ENCODE data around the gene ABCA1.
A peak's percentile ranks its signal among the peaks of the same experiment; 100 is the strongest.

The ABCA1 gene

DNA sequence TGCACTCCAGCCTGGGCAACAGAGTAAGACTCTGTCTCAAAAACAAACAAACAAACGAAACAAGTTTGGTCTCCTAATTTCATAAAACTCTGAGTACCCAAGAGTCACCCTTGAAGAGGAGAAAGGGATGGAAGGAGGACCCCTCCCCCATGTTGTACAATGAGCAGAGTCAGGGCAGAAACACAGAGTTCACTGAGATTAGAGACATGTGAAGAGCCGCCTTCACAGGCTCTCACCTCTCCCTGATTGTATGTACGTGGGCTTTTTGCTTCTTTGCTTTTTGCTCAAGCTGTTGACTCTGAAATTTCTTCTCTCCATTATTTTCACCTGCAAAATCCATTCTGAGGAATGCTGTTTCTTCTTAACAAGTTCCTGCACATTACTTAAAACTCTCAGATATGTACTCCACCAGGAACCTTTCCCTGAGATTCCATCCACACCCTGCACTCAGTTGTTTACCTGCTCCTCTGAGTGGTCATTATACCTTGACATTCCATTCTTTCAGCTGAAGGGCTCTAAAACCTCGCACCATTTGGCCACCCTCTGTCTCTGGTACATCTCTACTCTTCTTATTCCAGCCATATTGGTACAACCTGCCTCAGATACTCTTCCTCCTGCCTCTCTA is 44.4 kb upstream of the ABCA1 start:
- TF ChIP-seq HDGF (IDR thresholded peaks at IDR 0.05; ENCODE audit: borderline replicate concordance) (no peak), LEF1 (IDR thresholded peaks at IDR 0.05; ENCODE audit: borderline replicate concordance) (no peak), FOXA1 (IDR thresholded peaks at IDR 0.05) (no peak), SP1 (IDR thresholded peaks at IDR 0.05) (no peak)
- TF ChIP-seq, protein P1, sequence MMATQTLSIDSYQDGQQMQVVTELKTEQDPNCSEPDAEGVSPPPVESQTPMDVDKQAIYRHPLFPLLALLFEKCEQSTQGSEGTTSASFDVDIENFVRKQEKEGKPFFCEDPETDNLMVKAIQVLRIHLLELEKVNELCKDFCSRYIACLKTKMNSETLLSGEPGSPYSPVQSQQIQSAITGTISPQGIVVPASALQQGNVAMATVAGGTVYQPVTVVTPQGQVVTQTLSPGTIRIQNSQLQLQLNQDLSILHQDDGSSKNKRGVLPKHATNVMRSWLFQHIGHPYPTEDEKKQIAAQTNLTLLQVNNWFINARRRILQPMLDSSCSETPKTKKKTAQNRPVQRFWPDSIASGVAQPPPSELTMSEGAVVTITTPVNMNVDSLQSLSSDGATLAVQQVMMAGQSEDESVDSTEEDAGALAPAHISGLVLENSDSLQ (IDR thresholded peaks at IDR 0.05) = no peak
- ChIA-PET POLR2A (no interaction called here), CTCF (interaction anchor here (0.6 to 0.7 kb wide), 2 partner anchors 119 to 191 kb away, joined by 3 read pairs; no protein-coding TSS in a partner anchor)
- no peak for DNase-seq (ENCODE audit: extremely low spot score)

DNA sequence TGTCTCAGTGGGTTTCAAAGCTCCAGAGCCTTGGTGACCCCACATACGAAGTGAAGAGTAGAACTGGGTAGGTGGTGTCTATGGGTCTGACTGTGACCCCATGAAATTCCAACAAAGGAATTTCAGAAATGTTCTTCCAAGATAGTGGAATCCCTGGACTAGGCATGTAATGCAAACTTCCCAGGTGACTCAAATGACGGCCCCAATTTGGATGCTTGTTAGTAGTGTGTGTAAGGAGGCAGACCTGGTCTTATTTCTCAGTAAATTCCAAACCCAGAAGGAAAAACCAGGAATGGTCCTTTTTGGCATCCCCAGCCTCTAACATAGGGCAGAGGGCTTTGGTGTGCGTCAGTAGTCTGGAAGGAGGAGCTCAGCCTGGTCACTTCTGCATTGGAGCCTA is 43.6 kb upstream of the ABCA1 start:
- TF ChIP-seq LEF1 (IDR thresholded peaks at IDR 0.05; ENCODE audit: borderline replicate concordance) (no peak), TARDBP (IDR thresholded peaks at IDR 0.05) (no peak), HDGF (IDR thresholded peaks at IDR 0.05; ENCODE audit: borderline replicate concordance) (no peak), L3MBTL2 (conservative IDR thresholded peaks at IDR 0.05) (no peak), CTBP1 (IDR thresholded peaks at IDR 0.05; ENCODE audit: borderline replicate concordance) (no peak), NFRKB (IDR thresholded peaks at IDR 0.05) (no peak), ELF4 (IDR thresholded peaks at IDR 0.05) (no peak), FOXK2 (IDR thresholded peaks at IDR 0.05) (no peak), BHLHE40 (IDR thresholded peaks at IDR 0.05; ENCODE audit: borderline replicate concordance) (no peak), FOXA1 (IDR thresholded peaks at IDR 0.05) (no peak), FOXM1 (IDR thresholded peaks at IDR 0.05; ENCODE audit: borderline replicate concordance) (no peak), SP1 (IDR thresholded peaks at IDR 0.05) (no peak), SUZ12 (IDR thresholded peaks at IDR 0.05) (no peak), ARNT (IDR thresholded peaks at IDR 0.05) (no peak), ZNF384 (IDR thresholded peaks at IDR 0.05) (no peak)
- TF ChIP-seq, protein P1 (IDR thresholded peaks at IDR 0.05) = no peak
- DNase-seq (ENCODE audit: extremely low spot score) = no peak
- ChIA-PET POLR2A (no interaction called here), CTCF (no interaction called here)

- POLR2A ChIA-PET = no interaction called here
- CTCF ChIA-PET = no interaction called here
- DNase-seq (ENCODE audit: extremely low spot score) = no peak
- TF ChIP-seq NFRKB (IDR thresholded peaks at IDR 0.05) = no peak
- no peak for TF ChIP-seq FOXM1 (IDR thresholded peaks at IDR 0.05; ENCODE audit: borderline replicate concordance)
- no peak for TF ChIP-seq HDGF (IDR thresholded peaks at IDR 0.05; ENCODE audit: borderline replicate concordance)
- no peak for TF ChIP-seq ELF4 (IDR thresholded peaks at IDR 0.05)
- TF ChIP-seq LEF1 (IDR thresholded peaks at IDR 0.05; ENCODE audit: borderline replicate concordance) = no peak
Observed at GRCh38 chr9:104970271-104970987, 42.5 kb upstream of the ABCA1 start.

GRCh38 chr9:104969116-104969515 is 41.2 kb upstream of the ABCA1 start:
- ChIA-PET POLR2A (interaction anchor here (1.1 to 1.6 kb wide), 2 partner anchors 12 to 22 kb away, joined by 3 to 9 read pairs; no protein-coding TSS in a partner anchor), CTCF (no interaction called here)
- TF ChIP-seq FOXM1 (IDR thresholded peaks at IDR 0.05; ENCODE audit: borderline replicate concordance) = no peak
- no peak for TF ChIP-seq SP1 (IDR thresholded peaks at IDR 0.05)
- no peak for TF ChIP-seq L3MBTL2 (conservative IDR thresholded peaks at IDR 0.05)
- no peak for TF ChIP-seq ZNF384 (IDR thresholded peaks at IDR 0.05)
- no peak for TF ChIP-seq BHLHE40 (IDR thresholded peaks at IDR 0.05; ENCODE audit: borderline replicate concordance)
- TF ChIP-seq FOXK2 (IDR thresholded peaks at IDR 0.05) = no peak
- no peak for TF ChIP-seq ELF4 (IDR thresholded peaks at IDR 0.05)
- TF ChIP-seq CTBP1 (IDR thresholded peaks at IDR 0.05; ENCODE audit: borderline replicate concordance) = no peak
- TF ChIP-seq FOXA1 (IDR thresholded peaks at IDR 0.05) = no peak
- no peak for TF ChIP-seq TARDBP (IDR thresholded peaks at IDR 0.05)
- TF ChIP-seq SUZ12 (IDR thresholded peaks at IDR 0.05) = no peak
- TF ChIP-seq HDGF (IDR thresholded peaks at IDR 0.05; ENCODE audit: borderline replicate concordance) = no peak
- no peak for TF ChIP-seq NFRKB (IDR thresholded peaks at IDR 0.05)
- TF ChIP-seq LEF1 (IDR thresholded peaks at IDR 0.05; ENCODE audit: borderline replicate concordance) = no peak
- TF ChIP-seq, protein P1 (IDR thresholded peaks at IDR 0.05) = no peak
- no peak for TF ChIP-seq ARNT (IDR thresholded peaks at IDR 0.05)
- DNase-seq (ENCODE audit: extremely low spot score) = no peak

DNA sequence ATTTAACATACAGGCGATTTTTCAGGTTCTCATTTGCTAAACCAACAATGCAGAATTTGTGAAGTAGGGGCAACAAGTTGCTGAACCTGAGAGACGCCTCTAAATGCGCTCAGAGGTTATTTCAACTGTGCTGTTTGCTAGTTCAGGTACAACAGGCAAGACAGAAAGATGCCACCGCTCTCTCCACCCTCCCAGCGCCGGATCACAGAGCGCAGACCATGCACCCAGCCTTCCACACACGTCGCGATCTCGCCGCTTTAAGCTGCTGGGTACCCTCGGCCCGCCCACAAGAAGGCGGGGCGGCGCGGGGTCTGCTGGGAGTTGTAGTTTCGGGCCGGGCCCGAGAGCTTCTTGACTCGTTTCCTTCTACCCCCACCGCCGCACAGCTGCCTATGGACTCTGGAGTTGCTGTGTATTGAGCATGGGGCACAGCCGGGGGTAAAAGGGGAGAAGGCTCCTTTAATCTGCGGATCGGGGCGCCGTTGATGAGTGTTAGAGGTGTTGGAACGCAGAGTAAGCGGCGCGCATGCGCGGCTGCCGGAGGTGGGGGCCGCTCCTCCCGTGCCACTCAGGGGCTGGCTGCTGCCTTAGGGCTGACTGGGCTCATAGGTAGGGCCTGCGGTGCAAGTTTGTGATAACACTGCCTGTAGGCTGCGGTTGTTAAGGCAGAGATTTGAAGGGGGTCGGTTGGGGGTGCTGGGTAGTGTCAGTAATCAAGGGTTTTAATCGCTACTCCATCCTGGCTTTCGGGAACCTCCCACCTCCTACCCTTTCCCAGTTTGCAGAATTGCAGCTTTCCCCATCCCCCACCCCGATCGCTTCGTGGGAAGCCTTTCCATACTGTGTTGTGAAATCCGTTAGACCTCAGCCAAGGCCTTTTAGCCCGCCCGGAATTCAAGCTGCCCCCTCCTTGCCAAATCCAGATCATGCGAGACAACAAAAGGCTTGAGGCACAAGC is 40.3 kb upstream of the ABCA1 start:
- ChIA-PET POLR2A (interaction anchor here (0.6 to 1.6 kb wide), 6 partner anchors 13 to 222 kb away, joined by 3 to 9 read pairs (median 4); partner anchors contain the start of gene ABCA1), CTCF (no interaction called here)
- peak; percentile 89 for DNase-seq (ENCODE audit: extremely low spot score)
- TF ChIP-seq HDGF (IDR thresholded peaks at IDR 0.05; ENCODE audit: borderline replicate concordance) (no peak), NFRKB (IDR thresholded peaks at IDR 0.05) (no peak), SP1 (IDR thresholded peaks at IDR 0.05) (peak; percentile 74), TARDBP (IDR thresholded peaks at IDR 0.05) (no peak), FOXK2 (IDR thresholded peaks at IDR 0.05) (no peak), SUZ12 (IDR thresholded peaks at IDR 0.05) (no peak; the same call in 1 of the 2 replicates), CTBP1 (IDR thresholded peaks at IDR 0.05; ENCODE audit: borderline replicate concordance) (no peak), L3MBTL2 (conservative IDR thresholded peaks at IDR 0.05) (peak; percentile 47), FOXM1 (IDR thresholded peaks at IDR 0.05; ENCODE audit: borderline replicate concordance) (peak; percentile 56; the same call in 1 of the 2 replicates)
- TF ChIP-seq, protein P1 (IDR thresholded peaks at IDR 0.05) = peak; percentile 89
